ENCODE data around the gene TNNI3K. TPM values are rescaled to one million over a fixed set of nuclear protein-coding genes. Genes with fewer than 3 reads are reported as not detected.

TNNI3K gene
- total RNA-seq, 2 experiments from 2014 or later = not detected

- POLR2A ChIA-PET = no interaction called here
- CTCF ChIA-PET = no interaction called here
Observed at GRCh38 chr1:74380252-74380651, 145.1 kb downstream of the TNNI3K start.

GRCh38 chr1:74388855-74389254 is 153.7 kb downstream of the TNNI3K start:
- CTCF ChIA-PET = no interaction called here

GRCh38 chr1:74392186-74392585 is 157.0 kb downstream of the TNNI3K start:
- CTCF ChIA-PET = no interaction called here

More at GRCh38 chr1:74388855-74389254, 153.7 kb downstream of the TNNI3K start:
- POLR2A ChIA-PET = no interaction called here

DNA sequence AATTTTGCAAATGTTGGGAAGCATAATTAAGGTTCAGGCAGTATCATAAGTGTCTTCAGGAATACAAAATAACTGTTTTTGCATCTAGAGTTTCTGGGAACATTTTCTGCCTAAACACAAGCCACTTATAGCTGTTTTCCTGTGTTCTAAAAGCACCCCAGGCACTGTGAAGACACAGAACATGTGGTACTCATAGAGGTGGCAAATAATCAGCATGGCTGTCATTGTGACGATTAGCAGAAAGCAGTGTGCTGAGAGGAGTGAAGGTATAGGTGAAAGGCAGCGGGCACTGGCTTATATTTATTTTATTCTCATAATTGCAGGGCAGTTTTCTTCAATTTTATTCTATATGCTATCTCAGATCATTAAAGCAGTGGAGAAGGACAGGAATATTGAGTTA is 157.7 kb downstream of the TNNI3K start:
- CTCF ChIA-PET = no interaction called here
- POLR2A ChIA-PET = no interaction called here

More at GRCh38 chr1:74392186-74392585, 157.0 kb downstream of the TNNI3K start:
- POLR2A ChIA-PET = no interaction called here

GRCh38 chr1:74395571-74395970 is 160.4 kb downstream of the TNNI3K start:
- ChIA-PET CTCF (no interaction called here), POLR2A (no interaction called here)

DNA sequence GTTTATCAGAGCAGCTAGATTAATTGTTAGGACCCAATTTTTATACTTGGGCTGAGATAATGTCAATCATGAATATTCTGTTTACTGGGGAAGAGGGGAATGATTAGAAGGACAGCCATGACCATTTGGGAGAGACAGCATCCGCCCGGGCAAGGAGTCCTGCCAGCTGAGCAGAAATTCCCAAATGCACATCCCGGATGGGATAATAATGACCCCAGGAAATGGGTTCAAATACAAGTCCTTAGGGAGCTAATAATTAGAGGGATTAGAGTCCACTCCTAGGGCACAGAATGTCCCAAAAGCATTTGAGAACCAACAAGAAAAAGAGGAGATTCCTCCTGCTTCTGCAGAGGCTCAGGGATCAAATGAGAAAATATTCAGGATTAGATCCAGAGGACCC is 161.3 kb downstream of the TNNI3K start:
- CTCF ChIA-PET = no interaction called here
- POLR2A ChIA-PET = no interaction called here

- ChIA-PET POLR2A (no interaction called here), CTCF (no interaction called here)
Observed at GRCh38 chr1:74396933-74397332, 161.7 kb downstream of the TNNI3K start.

DNA sequence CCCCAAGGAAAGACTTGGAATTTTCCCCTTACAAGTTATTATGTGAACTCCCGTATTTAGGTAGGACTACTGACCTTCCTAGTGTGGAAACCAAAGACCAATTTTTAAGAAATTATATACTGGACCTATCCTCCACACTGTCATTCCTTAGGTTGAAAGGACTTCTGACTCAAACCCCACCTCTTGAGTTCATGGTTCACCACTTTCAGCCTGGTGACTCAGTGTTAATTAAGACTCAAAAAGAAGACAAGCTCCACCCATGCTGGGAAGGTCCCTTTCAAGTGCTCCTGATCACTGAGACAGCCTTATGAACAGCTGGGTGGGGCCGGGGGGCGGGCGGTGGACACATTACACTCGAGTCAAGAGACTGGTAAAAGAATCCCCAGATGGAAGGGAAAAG is 164.1 kb downstream of the TNNI3K start:
- POLR2A ChIA-PET = no interaction called here
- CTCF ChIA-PET = no interaction called here

GRCh38 chr1:74402873-74403272 is 167.7 kb downstream of the TNNI3K start:
- POLR2A ChIA-PET = no interaction called here
- CTCF ChIA-PET = no interaction called here

DNA sequence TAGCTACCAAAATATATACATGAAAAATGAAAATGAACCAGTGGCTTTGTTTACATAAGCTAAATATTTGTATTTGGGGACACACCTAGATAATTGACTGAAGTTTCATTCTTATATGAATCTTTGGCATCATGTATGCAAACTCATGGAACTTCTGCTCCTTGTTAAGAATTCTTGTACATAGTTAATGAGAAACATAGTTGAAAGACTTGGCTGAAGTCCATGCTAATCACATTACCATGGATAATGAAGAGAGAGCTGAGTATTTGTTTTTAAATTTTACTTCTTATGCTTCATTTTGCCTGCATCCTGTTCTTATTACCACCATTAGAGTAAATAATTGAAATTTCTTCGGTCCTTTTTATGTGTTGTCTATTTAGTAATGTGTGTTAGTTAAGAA is 168.4 kb downstream of the TNNI3K start:
- ChIA-PET CTCF (no interaction called here), POLR2A (no interaction called here)

- POLR2A ChIA-PET = no interaction called here
- CTCF ChIA-PET = interaction anchor here (0.8 kb wide), 1 partner anchor 9 kb away, joined by 4 read pairs; no protein-coding TSS in a partner anchor
Observed at GRCh38 chr1:74406759-74407158, 171.6 kb downstream of the TNNI3K start.

DNA sequence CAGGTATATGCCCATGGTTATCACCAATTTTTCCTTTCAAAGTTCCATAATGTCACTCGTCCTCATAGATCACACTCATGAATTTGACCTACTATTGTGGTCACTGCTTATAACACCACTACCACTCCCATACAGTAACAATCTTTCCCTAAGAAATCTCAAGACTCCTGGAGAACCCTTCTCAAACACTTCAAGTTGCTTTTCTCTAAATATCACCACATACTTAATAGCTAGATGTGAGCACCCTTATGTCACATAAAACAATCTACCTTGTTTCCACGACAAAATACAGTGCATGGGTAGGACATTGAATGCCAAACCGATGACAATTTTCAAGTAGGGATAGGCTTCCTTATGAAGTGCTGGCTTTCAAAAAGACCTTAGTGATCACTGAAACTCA is 172.7 kb downstream of the TNNI3K start:
- CTCF ChIA-PET = no interaction called here
- POLR2A ChIA-PET = no interaction called here

DNA sequence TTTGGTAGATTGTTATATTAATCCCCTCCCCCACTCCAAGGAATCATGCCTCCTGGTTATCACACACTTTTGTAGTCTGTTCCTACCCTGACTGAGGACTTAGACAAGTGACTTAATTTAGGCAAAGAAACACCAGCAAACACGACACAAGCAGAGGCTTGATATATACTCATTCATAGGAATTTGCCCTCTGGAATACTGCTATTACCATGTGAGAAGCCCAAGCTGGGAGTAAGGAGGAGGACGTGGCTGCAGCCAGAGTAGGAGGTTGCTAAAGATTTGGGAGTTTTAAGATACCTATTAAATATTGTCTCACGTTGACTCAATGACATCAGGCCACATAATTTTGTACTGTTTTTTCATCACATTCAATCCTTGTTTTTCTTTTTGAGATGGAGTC is 177.1 kb downstream of the TNNI3K start:
- ChIA-PET CTCF (no interaction called here), POLR2A (no interaction called here)

DNA sequence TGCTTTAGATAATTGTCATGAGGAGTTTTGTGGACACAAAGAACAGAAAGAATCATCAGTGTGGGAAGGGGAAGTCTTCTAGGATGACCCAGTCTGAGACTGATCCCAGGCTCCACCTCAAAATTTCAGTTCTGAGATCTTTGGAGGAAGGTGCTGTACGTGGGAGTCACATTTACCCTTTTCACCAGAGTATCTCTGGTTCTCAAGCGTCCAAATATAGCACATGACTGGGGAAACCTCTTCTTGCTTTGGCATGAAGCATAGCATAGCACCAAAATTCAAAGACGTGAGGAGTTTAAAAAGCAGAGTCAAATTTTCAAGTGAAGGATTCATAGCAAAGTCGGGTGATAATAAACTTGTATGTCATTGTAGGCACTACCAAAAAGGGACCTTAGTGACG is 180.7 kb downstream of the TNNI3K start:
- POLR2A ChIA-PET = no interaction called here
- CTCF ChIA-PET = interaction anchor here (0.8 kb wide), 1 partner anchor 9 kb away, joined by 4 read pairs; no protein-coding TSS in a partner anchor

DNA sequence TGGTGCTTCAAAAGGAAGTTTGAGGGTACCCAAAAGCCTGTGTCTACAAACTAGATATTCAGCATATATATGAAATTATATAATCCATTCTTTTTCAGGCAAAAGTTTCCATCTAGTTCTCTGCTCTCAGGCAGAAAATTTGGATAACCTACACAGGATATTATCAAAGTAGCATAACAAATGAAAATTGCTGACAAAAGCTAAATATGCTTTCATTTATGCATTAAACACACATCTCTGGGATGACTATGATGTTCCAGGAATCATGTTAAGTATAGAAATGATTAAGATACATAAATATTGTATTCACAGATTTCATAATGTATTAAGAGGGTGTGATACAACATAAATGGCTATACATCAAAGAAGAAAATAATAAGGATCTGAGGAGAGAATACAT is 184.4 kb downstream of the TNNI3K start:
- ChIA-PET CTCF (no interaction called here), POLR2A (no interaction called here)

DNA sequence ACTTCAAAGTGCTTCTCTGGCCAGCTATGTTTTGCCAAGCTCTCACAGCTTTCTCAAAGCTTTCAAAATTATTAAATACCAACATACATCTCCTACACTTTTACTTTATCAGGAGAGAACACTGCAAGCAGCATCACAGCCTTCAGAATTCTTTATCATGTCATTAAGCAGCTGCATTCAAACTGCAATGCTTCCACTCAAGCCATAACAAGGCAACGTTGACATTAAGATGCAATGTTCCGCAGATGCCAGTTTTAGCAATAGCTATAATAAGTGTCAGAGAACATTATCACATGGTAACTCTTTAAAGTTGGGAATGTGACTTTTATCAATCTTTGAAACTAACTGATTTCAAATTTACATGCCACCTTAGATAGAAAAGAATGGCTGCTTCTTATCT is 185.3 kb downstream of the TNNI3K start:
- ChIA-PET CTCF (no interaction called here), POLR2A (no interaction called here)

- POLR2A ChIA-PET = no interaction called here
- CTCF ChIA-PET = no interaction called here
Observed at GRCh38 chr1:74422421-74423292, 187.5 kb downstream of the TNNI3K start.

GRCh38 chr1:74423471-74423870 is 188.3 kb downstream of the TNNI3K start:
- ChIA-PET POLR2A (no interaction called here), CTCF (no interaction called here)

DNA sequence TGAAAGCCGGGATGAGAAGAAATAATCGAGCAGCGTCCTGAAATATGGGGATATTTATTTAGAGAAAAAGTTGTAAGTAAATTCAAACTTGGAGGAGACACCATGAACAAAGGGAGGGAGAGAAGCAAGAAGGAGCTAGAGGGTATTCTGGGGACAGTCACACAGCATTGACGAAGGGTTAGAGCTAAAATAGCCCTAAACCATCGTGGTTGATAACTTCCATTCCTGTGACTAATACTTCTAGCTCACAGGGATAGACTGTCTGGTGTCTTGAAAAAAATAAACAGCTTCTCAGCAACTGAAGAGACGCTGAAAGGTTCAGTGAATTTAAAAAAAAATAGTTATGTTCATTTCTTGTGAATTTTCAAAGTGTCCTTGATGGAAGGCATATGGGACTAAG is 190.5 kb downstream of the TNNI3K start:
- POLR2A ChIA-PET = no interaction called here
- CTCF ChIA-PET = no interaction called here

DNA sequence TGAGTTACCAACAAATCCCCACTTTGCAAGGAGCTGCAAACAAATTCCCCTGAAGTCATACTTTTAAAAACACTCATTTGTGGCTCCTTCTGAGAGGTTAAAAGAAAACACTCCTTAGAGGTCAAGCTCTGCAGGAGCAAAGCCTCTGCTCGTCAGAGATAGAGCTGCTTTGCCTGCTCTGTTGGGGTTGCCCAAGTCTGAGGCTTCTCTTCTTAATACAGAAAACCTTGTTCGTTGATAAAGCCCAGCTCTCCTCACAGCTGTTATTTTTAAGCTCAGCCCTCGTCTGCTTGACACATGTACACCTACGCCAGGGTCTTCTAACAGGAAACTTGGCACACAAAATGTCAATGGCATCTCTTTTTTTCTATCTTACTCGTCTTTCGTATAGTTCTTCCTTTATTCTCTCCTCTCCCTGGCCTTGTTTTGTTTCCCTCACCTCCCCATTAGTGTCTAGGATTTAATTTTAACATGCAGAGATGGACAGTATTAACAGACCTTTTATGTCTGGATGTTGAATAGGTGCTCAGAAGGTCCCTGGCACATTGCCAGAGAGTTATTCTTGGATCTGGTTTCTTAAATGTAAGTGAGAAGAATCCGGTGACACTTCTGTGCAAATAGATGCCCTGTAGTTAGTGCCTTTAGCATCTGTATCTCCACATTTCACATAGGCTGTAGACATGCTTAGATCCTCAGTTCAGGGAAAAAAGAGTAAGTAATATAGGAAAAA is 191.2 kb downstream of the TNNI3K start:
- ChIA-PET POLR2A (no interaction called here), CTCF (no interaction called here)

GRCh38 chr1:74427681-74428080 is 192.5 kb downstream of the TNNI3K start:
- ChIA-PET CTCF (no interaction called here), POLR2A (no interaction called here)

DNA sequence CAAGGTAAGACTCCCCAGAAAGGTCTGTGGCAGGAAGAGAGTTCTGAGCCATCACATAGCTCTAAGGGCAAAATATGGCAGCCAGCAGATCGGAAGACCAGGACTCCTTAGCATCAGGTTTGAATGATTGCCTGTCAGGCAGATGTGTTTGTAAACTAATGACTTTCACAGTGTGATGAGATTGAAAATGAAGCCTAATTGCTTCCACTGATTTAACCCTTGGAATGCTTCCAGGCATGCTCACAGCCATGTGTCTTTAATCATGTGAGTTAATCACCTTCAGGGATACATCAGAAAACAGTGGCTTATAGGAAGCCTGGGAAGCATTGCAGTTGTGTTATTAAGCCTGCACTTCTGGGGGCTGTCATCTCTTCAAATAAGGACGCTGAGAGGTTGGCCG is 194.4 kb downstream of the TNNI3K start:
- POLR2A ChIA-PET = no interaction called here
- CTCF ChIA-PET = no interaction called here
